ENCODE results near the gene HBS1L. TPM values are rescaled to one million over a fixed set of nuclear protein-coding genes. Genes with fewer than 3 reads are reported as not detected.

The HBS1L gene
- 50.4 TPM for polyA plus RNA-seq (2012; ENCODE audit: low read depth, missing spikeins)

- FAIRE-seq (peak; percentile 100), DNase-seq (ENCODE audit: insufficient read length, low spot score) (peak; percentile 74)
- TF ChIP-seq POU2F2 (IDR thresholded peaks at IDR 0.05; ENCODE audit: low read depth, low read length) (peak; percentile 83), POLR2A (IDR thresholded peaks at IDR 0.05; ENCODE audit: low read depth, low read length) (peak; percentile 95), POLR2AphosphoS5 (IDR thresholded peaks at IDR 0.05; ENCODE audit: low read depth, low read length) (peak; percentile 92), PAX5 (IDR thresholded peaks at IDR 0.05; ENCODE audit: insufficient read depth, low read length, severe bottlenecking) (no peak), TAF1 (IDR thresholded peaks at IDR 0.05; ENCODE audit: low read depth, low read length) (peak; percentile 98), SPI1 (IDR thresholded peaks at IDR 0.05; ENCODE audit: low read depth, low read length) (no peak)
Observed at GRCh38 chr6:135054569-135055498, at the start of gene HBS1L. Gene HBS1L, minus strand, starts transcription at chr6:135054822. Its CDS starts 131 bp downstream, at chr6:135054691.

GRCh38 chr6:135104199-135104598 is 49.6 kb upstream of the HBS1L start:
- TF ChIP-seq TAF1 (IDR thresholded peaks at IDR 0.05; ENCODE audit: low read depth, low read length) (no peak), POU2F2 (IDR thresholded peaks at IDR 0.05; ENCODE audit: low read depth, low read length) (no peak)
- DNase-seq (ENCODE audit: insufficient read length, low spot score) (no peak), FAIRE-seq (no peak)

- FAIRE-seq (no peak), DNase-seq (ENCODE audit: insufficient read length, low spot score) (no peak)
- TF ChIP-seq PAX5 (IDR thresholded peaks at IDR 0.05; ENCODE audit: insufficient read depth, low read length, severe bottlenecking), result no peak
- no peak for TF ChIP-seq SPI1 (IDR thresholded peaks at IDR 0.05; ENCODE audit: low read depth, low read length)
- TF ChIP-seq POLR2AphosphoS5 (IDR thresholded peaks at IDR 0.05; ENCODE audit: low read depth, low read length), result no peak
- TF ChIP-seq TAF1 (IDR thresholded peaks at IDR 0.05; ENCODE audit: low read depth, low read length), result no peak
- TF ChIP-seq POLR2A (IDR thresholded peaks at IDR 0.05; ENCODE audit: low read depth, low read length), result no peak
- no peak for TF ChIP-seq POU2F2 (IDR thresholded peaks at IDR 0.05; ENCODE audit: low read depth, low read length)
Observed at GRCh38 chr6:135102191-135102590, 47.6 kb upstream of the HBS1L start.

GRCh38 chr6:135097172-135097571 is 42.5 kb upstream of the HBS1L start:
- FAIRE-seq (no peak), DNase-seq (ENCODE audit: insufficient read length, low spot score) (no peak)
- TF ChIP-seq POLR2A (IDR thresholded peaks at IDR 0.05; ENCODE audit: low read depth, low read length) (no peak), PAX5 (IDR thresholded peaks at IDR 0.05; ENCODE audit: insufficient read depth, low read length, severe bottlenecking) (no peak), POLR2AphosphoS5 (IDR thresholded peaks at IDR 0.05; ENCODE audit: low read depth, low read length) (no peak), POU2F2 (IDR thresholded peaks at IDR 0.05; ENCODE audit: low read depth, low read length) (no peak), TAF1 (IDR thresholded peaks at IDR 0.05; ENCODE audit: low read depth, low read length) (no peak)

GRCh38 chr6:135096403-135097130 is 41.9 kb upstream of the HBS1L start:
- DNase-seq (ENCODE audit: insufficient read length, low spot score) (no peak), FAIRE-seq (no peak)
- no peak for TF ChIP-seq POU2F2 (IDR thresholded peaks at IDR 0.05; ENCODE audit: low read depth, low read length)
- TF ChIP-seq SPI1 (IDR thresholded peaks at IDR 0.05; ENCODE audit: low read depth, low read length), result no peak
- no peak for TF ChIP-seq TAF1 (IDR thresholded peaks at IDR 0.05; ENCODE audit: low read depth, low read length)
- TF ChIP-seq POLR2AphosphoS5 (IDR thresholded peaks at IDR 0.05; ENCODE audit: low read depth, low read length), result no peak
- no peak for TF ChIP-seq PAX5 (IDR thresholded peaks at IDR 0.05; ENCODE audit: insufficient read depth, low read length, severe bottlenecking)
- TF ChIP-seq POLR2A (IDR thresholded peaks at IDR 0.05; ENCODE audit: low read depth, low read length), result no peak

- TF ChIP-seq TAF1 (IDR thresholded peaks at IDR 0.05; ENCODE audit: low read depth, low read length) (no peak), POLR2AphosphoS5 (IDR thresholded peaks at IDR 0.05; ENCODE audit: low read depth, low read length) (no peak), SPI1 (IDR thresholded peaks at IDR 0.05; ENCODE audit: low read depth, low read length) (no peak), POLR2A (IDR thresholded peaks at IDR 0.05; ENCODE audit: low read depth, low read length) (no peak), POU2F2 (IDR thresholded peaks at IDR 0.05; ENCODE audit: low read depth, low read length) (no peak)
- no peak for FAIRE-seq
- no peak for DNase-seq (ENCODE audit: insufficient read length, low spot score)
Observed at GRCh38 chr6:135095716-135096115, 41.1 kb upstream of the HBS1L start.

GRCh38 chr6:135094403-135094821 is 39.8 kb upstream of the HBS1L start:
- FAIRE-seq, result peak; percentile 5

GRCh38 chr6:135093578-135093977 is 39.0 kb upstream of the HBS1L start:
- no peak for FAIRE-seq
- TF ChIP-seq SPI1 (IDR thresholded peaks at IDR 0.05; ENCODE audit: low read depth, low read length) (no peak), TAF1 (IDR thresholded peaks at IDR 0.05; ENCODE audit: low read depth, low read length) (no peak), POLR2A (IDR thresholded peaks at IDR 0.05; ENCODE audit: low read depth, low read length) (no peak), PAX5 (IDR thresholded peaks at IDR 0.05; ENCODE audit: insufficient read depth, low read length, severe bottlenecking) (no peak), POU2F2 (IDR thresholded peaks at IDR 0.05; ENCODE audit: low read depth, low read length) (no peak), POLR2AphosphoS5 (IDR thresholded peaks at IDR 0.05; ENCODE audit: low read depth, low read length) (no peak)

More at GRCh38 chr6:135094403-135094821, 39.8 kb upstream of the HBS1L start:
- no peak for TF ChIP-seq POLR2A (IDR thresholded peaks at IDR 0.05; ENCODE audit: low read depth, low read length)
- no peak for TF ChIP-seq POLR2AphosphoS5 (IDR thresholded peaks at IDR 0.05; ENCODE audit: low read depth, low read length)
- TF ChIP-seq SPI1 (IDR thresholded peaks at IDR 0.05; ENCODE audit: low read depth, low read length), result no peak
- no peak for TF ChIP-seq TAF1 (IDR thresholded peaks at IDR 0.05; ENCODE audit: low read depth, low read length)
- TF ChIP-seq PAX5 (IDR thresholded peaks at IDR 0.05; ENCODE audit: insufficient read depth, low read length, severe bottlenecking), result no peak
- TF ChIP-seq POU2F2 (IDR thresholded peaks at IDR 0.05; ENCODE audit: low read depth, low read length), result no peak
- DNase-seq (ENCODE audit: insufficient read length, low spot score), result no peak

GRCh38 chr6:135092724-135093123 is 38.1 kb upstream of the HBS1L start:
- no peak for FAIRE-seq
- no peak for DNase-seq (ENCODE audit: insufficient read length, low spot score)
- TF ChIP-seq POLR2A (IDR thresholded peaks at IDR 0.05; ENCODE audit: low read depth, low read length), result no peak
- TF ChIP-seq SPI1 (IDR thresholded peaks at IDR 0.05; ENCODE audit: low read depth, low read length), result no peak
- no peak for TF ChIP-seq PAX5 (IDR thresholded peaks at IDR 0.05; ENCODE audit: insufficient read depth, low read length, severe bottlenecking)
- no peak for TF ChIP-seq TAF1 (IDR thresholded peaks at IDR 0.05; ENCODE audit: low read depth, low read length)
- TF ChIP-seq POU2F2 (IDR thresholded peaks at IDR 0.05; ENCODE audit: low read depth, low read length), result no peak
- no peak for TF ChIP-seq POLR2AphosphoS5 (IDR thresholded peaks at IDR 0.05; ENCODE audit: low read depth, low read length)

More at GRCh38 chr6:135093578-135093977, 39.0 kb upstream of the HBS1L start:
- no peak for DNase-seq (ENCODE audit: insufficient read length, low spot score)
